ENCODE data around the gene EP300.
"Not testable (repeated sequence)": the region's sequence is repeated elsewhere in the genome, so short reads cannot be mapped to it uniquely, and the experiment has no call there.

Gene EP300

GRCh38 chr22:41092023-41092817, at the start of gene EP300:
Gene EP300, plus strand, starts transcription at chr22:41092592. Its CDS starts 413 bp downstream, at chr22:41093005.
- DNase-seq, result peak; percentile 82

GRCh38 chr22:41043722-41044121, 48.7 kb upstream of the EP300 start:
- DNase-seq, result no peak

- not testable (repeated sequence) for DNase-seq
Measured at GRCh38 chr22:41045575-41045974, 46.8 kb upstream of the EP300 start.

- no peak for DNase-seq
Measured at GRCh38 chr22:41047801-41048211, 44.6 kb upstream of the EP300 start.

- not testable (repeated sequence) for DNase-seq
Measured at GRCh38 chr22:41048345-41048744, 44.0 kb upstream of the EP300 start.

- no peak for DNase-seq
Measured at GRCh38 chr22:41048791-41049717, 43.3 kb upstream of the EP300 start.

- not testable (repeated sequence) for DNase-seq
Measured at GRCh38 chr22:41049795-41050194, 42.6 kb upstream of the EP300 start.

GRCh38 chr22:41050883-41051282, 41.5 kb upstream of the EP300 start:
- DNase-seq, result no peak

- DNase-seq, result no peak
Measured at GRCh38 chr22:41052661-41053490, 39.5 kb upstream of the EP300 start.

GRCh38 chr22:41057076-41057475, 35.3 kb upstream of the EP300 start:
- no peak for DNase-seq

GRCh38 chr22:41062146-41062545, 30.2 kb upstream of the EP300 start:
- DNase-seq, result no peak

GRCh38 chr22:41064326-41064725, 28.1 kb upstream of the EP300 start:
- DNase-seq, result not testable (repeated sequence)

- not testable (repeated sequence) for DNase-seq
Measured at GRCh38 chr22:41066341-41066740, 26.1 kb upstream of the EP300 start.

- not testable (repeated sequence) for DNase-seq
Measured at GRCh38 chr22:41067968-41068367, 24.4 kb upstream of the EP300 start.

GRCh38 chr22:41070665-41071331, 21.6 kb upstream of the EP300 start:
- no peak for DNase-seq

GRCh38 chr22:41074061-41074460, 18.3 kb upstream of the EP300 start:
- DNase-seq, result no peak

- no peak for DNase-seq
Measured at GRCh38 chr22:41074466-41074865, 17.9 kb upstream of the EP300 start.

GRCh38 chr22:41074941-41075710, 17.3 kb upstream of the EP300 start:
- no peak for DNase-seq

- no peak for DNase-seq
Measured at GRCh38 chr22:41075946-41076345, 16.4 kb upstream of the EP300 start.

- DNase-seq, result no peak
Measured at GRCh38 chr22:41076857-41077256, 15.5 kb upstream of the EP300 start.

GRCh38 chr22:41078931-41079330, 13.5 kb upstream of the EP300 start:
- DNase-seq, result no peak

All from activated effector memory CD4-positive, alpha-beta T cell treated with Interleukin-2 at 50 U/mL for 16 hours (primary cell).